GM12864 (cell line): Measurements from ENCODE around the gene MBD6.
"Not testable (repeated sequence)": the region's sequence is repeated elsewhere in the genome, so short reads cannot be mapped to it uniquely, and the experiment has no call there.

Experiments
- DNase-seq: peaks from one replicate; pipeline ENCODE4 v3.0.0-alpha.2; 2011; ENCODE audit warnings: low read depth
- H3K4me3 ChIP-seq: 2 replicates; pipeline ENCODE4 v1.5.1; 2011; ENCODE audit warnings: mild to moderate bottlenecking, low read depth, low read length, control low read depth
- TF ChIP-seq, protein P1 (sequence below): IDR thresholded peaks from 2 replicates; pipeline ENCODE4 v1.5.1; 2011; ENCODE audit warnings: low read depth, mild to moderate bottlenecking, moderate library complexity, low read length, control low read depth, inconsistent platforms; ENCODE audit errors: missing control alignments

The MBD6 gene

GRCh38 chr12:57511588-57512325, 10.9 kb upstream of the MBD6 start:
- no peak overlapping the region for H3K4me3 ChIP-seq
- DNase-seq = no peak

GRCh38 chr12:57512665-57513064, 10.0 kb upstream of the MBD6 start:
- TF ChIP-seq, protein P1, sequence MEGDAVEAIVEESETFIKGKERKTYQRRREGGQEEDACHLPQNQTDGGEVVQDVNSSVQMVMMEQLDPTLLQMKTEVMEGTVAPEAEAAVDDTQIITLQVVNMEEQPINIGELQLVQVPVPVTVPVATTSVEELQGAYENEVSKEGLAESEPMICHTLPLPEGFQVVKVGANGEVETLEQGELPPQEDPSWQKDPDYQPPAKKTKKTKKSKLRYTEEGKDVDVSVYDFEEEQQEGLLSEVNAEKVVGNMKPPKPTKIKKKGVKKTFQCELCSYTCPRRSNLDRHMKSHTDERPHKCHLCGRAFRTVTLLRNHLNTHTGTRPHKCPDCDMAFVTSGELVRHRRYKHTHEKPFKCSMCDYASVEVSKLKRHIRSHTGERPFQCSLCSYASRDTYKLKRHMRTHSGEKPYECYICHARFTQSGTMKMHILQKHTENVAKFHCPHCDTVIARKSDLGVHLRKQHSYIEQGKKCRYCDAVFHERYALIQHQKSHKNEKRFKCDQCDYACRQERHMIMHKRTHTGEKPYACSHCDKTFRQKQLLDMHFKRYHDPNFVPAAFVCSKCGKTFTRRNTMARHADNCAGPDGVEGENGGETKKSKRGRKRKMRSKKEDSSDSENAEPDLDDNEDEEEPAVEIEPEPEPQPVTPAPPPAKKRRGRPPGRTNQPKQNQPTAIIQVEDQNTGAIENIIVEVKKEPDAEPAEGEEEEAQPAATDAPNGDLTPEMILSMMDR = no peak
- DNase-seq = no peak
- no peak overlapping the region for H3K4me3 ChIP-seq

More at GRCh38 chr12:57511588-57512325, 10.9 kb upstream of the MBD6 start:
- TF ChIP-seq, protein P1 = no peak

- TF ChIP-seq, protein P1 = no peak
These were observed 9.4 kb upstream of the MBD6 start for GRCh38 chr12:57513266-57513665.

GRCh38 chr12:57513677-57514076, 8.9 kb upstream of the MBD6 start:
- H3K4me3 ChIP-seq, DNase-seq: not testable (repeated sequence)

More at GRCh38 chr12:57513266-57513665, 9.4 kb upstream of the MBD6 start:
- DNase-seq = no peak
- H3K4me3 ChIP-seq = no peak overlapping the region

DNA sequence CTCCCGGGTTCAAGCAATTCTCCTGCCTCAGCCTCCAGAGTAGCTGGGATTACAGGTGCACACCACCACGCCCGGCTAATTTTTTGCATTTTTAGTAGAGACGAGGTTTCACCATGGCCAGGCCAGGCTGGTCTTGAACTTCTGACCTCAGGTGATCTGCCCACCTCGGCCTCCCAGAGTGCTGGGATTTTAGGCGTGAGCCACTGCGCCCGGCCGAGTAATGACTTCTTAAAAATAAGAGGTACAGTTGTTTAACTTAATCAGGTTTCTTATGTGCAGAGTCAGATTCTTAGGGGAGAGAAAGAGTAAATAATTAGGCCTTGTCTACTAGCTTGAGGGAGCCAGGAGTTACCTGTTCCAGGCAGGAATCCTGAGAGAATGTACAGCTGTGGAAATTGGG, 8.4 kb upstream of the MBD6 start:
- H3K4me3 ChIP-seq, DNase-seq: not testable (repeated sequence)

DNA sequence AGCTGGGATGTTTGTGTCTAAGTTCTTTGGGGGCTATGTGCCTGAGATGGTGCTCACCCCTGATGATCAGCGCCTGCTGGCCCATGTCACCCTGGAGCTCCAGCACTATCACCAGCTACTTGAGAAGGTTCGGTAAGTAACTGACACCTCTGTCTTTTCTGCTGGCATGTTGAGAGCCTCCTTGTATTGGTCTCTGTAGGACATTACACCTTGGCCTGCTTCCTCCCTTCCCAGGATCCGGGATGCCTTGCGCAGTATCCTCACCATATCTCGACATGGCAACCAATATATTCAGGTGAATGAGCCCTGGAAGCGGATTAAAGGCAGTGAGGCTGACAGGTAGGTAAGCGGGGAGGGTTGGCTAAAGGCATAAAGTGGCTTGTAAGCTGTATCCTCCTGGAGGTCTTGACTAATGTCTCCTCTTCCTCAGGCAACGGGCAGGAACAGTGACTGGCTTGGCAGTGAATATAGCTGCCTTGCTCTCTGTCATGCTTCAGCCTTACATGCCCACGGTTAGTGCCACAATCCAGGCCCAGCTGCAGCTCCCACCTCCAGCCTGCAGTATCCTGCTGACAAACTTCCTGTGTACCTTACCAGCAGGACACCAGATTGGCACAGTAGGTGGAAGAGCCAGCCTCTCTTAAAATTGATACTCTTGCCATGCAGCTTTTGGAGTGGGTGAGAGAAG, 7.8 kb upstream of the MBD6 start:
- no peak for DNase-seq
- TF ChIP-seq, protein P1 = no peak
- no peak overlapping the region for H3K4me3 ChIP-seq

DNA sequence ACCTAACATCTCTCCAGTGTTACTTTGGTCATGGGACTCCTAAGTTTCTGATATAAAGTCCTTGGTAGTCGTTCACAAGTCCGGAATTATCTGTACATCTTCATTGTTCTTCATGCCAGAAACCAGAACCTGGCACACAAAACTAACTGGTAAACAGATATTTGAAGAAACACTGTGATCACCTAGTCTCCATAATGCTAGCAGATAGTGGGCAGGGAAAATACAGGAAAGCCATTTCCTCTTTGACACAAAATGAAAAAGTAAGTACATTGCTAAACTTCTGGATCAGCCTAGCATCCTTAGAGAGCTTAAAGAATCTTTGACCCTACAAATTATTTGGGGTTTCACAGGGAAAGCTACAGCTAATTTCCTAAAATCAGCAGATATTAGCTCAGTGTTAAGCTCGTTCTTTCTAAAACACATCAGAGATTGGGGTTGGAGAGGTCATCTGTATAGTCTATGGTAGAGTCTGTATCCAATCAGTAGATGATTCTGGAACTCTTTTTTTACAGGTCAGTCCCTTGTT, 7.2 kb upstream of the MBD6 start:
- no peak for DNase-seq
- H3K4me3 ChIP-seq = no peak overlapping the region
- TF ChIP-seq, protein P1 = no peak
